K562 (cell line): Measurements from ENCODE around the gene CEP170. TPM values are rescaled to one million over a fixed set of nuclear protein-coding genes. Genes with fewer than 3 reads are reported as not detected.
"Not testable (repeated sequence)": the region's sequence is repeated elsewhere in the genome, so short reads cannot be mapped to it uniquely, and the experiment has no call there.

Experiments
- ATAC-seq: fragments of 200-7000 bp; cut with Tn5 transposase; 3 replicates; pipeline ENCODE4 v1.9.1; 2020; ENCODE audit warnings: moderate library complexity
- BruUV-seq: library from RNA; stranded (reverse); fragments of 400-500 nt; replicated peaks from 2 replicates; lab custom pipeline; 2021; lab: Mats Ljungman, UMichigan
- CTCF ChIA-PET: fragments of 300-600 bp; formaldehyde crosslinking; extraction: SDS; loops from one replicate; lab custom pipeline; 2021; ENCODE audit warnings: low intra/inter-chr PET ratio; lab: Yijun Ruan, JAX
- POLR2A ChIA-PET: fragments of 300-600, 350-650 bp; sonication (Branson Sonifier 250); formaldehyde crosslinking; extraction: SDS; loops from one replicate; lab custom pipeline; 2021; ENCODE audit warnings: antibody characterized with exemption, inconsistent platforms; lab: Yijun Ruan, JAX
- DNase-seq, 4 experiments: peaks; one replicate each; pipeline versions ENCODE4 v3.0.0 to v3.0.0-alpha.2; 2011 to 2018; ENCODE audit warnings: low spot score in 3 of 4, mixed read lengths in 3 of 4; ENCODE audit errors: extremely low read depth in 1 of 4
- FAIRE-seq: peaks from 2 replicates; lab custom pipeline; 2011; peaks lifted over from hg19 to GRCh38; lab: Jason Lieb, UNC
- H2AFZ ChIP-seq: 2 replicates; pipeline ENCODE4 v1.6.0; 2011; ENCODE audit warnings: low read depth, low read length, control low read depth, inconsistent platforms
- H3K27ac ChIP-seq: fragments of 200-600 bp; 3 replicates; pipeline ENCODE4 v1.8.0; 2011; ENCODE audit warnings: low read depth, mild to moderate bottlenecking, control low read depth, inconsistent platforms, low read length, moderate library complexity, mixed read lengths; ENCODE audit errors: extremely low read depth
- H3K27me3 ChIP-seq, 2 experiments: fragments of 300-600 bp in 1 of 2; 2 replicates in 1 of 2; 3 replicates in 1 of 2; pipeline versions ENCODE4 v1.6.0 to v1.8.0; 2011; ENCODE audit warnings: inconsistent platforms in 2 of 2, low read length in 2 of 2, mild to moderate bottlenecking in 1 of 2, mixed read lengths in 1 of 2, moderate library complexity in 1 of 2; ENCODE audit not compliant: control insufficient read depth in 2 of 2, insufficient read depth in 2 of 2
- H3K36me3 ChIP-seq: fragments of 300-600 bp; 3 replicates; pipeline ENCODE4 v1.8.0; 2011; ENCODE audit warnings: mild to moderate bottlenecking, low read length, inconsistent platforms; ENCODE audit not compliant: control insufficient read depth, insufficient read depth
- H3K4me1 ChIP-seq, 2 experiments: fragments of 200-600 bp in 1 of 2; replicated peaks in 1 of 2; 2 replicates in 1 of 2; 3 replicates in 1 of 2; pipeline versions ENCODE4 v1.5.1 to v1.8.0; 2011; ENCODE audit warnings: inconsistent platforms in 2 of 2, low read length in 2 of 2, mild to moderate bottlenecking in 1 of 2, mixed read lengths in 1 of 2, moderate library complexity in 1 of 2; ENCODE audit not compliant: control insufficient read depth in 2 of 2, insufficient read depth in 2 of 2
- H3K4me2 ChIP-seq: 2 replicates; pipeline ENCODE4 v1.6.1; 2011; ENCODE audit warnings: low read length, control low read depth, inconsistent platforms, mixed read lengths; ENCODE audit not compliant: insufficient read depth
- H3K4me3 ChIP-seq: fragments of 200-600 bp; sonication (generic), shearing (Covaris generic); 2 replicates; pipeline ENCODE4 v1.5.1; 2016; ENCODE audit warnings: control low read depth, inconsistent platforms
- H3K79me2 ChIP-seq: fragments of 200-600 bp; 3 replicates; pipeline ENCODE4 v1.8.0; 2011; ENCODE audit warnings: low read length, inconsistent platforms; ENCODE audit not compliant: control insufficient read depth, insufficient read depth
- H3K9ac ChIP-seq, 2 experiments: 2 replicates each; pipeline versions ENCODE4 v1.6.0 to v1.6.1; 2011; ENCODE audit warnings: low read depth in 2 of 2, low read length in 2 of 2, control low read depth in 1 of 2, inconsistent platforms in 1 of 2, mild to moderate bottlenecking in 1 of 2, mixed read lengths in 1 of 2; ENCODE audit not compliant: insufficient read depth in 1 of 2
- H3K9me1 ChIP-seq: one replicate; pipeline ENCODE4 v1.6.0; 2011; ENCODE audit warnings: inconsistent platforms, mild to moderate bottlenecking, low read length, moderate library complexity; ENCODE audit not compliant: control insufficient read depth, insufficient read depth
- H3K9me3 ChIP-seq: replicated peaks from 2 replicates; pipeline ENCODE4 v1.5.1; 2011; ENCODE audit warnings: low read depth, low read length, inconsistent platforms; ENCODE audit not compliant: control insufficient read depth, insufficient read depth
- H4K20me1 ChIP-seq: replicated peaks from 2 replicates; pipeline ENCODE4 v1.6.1; 2011; ENCODE audit warnings: low read length, inconsistent platforms, mixed read lengths; ENCODE audit not compliant: control insufficient read depth, insufficient read depth
- WGBS: fragments of 100-300 bp; shearing (Covaris generic); methylation state at CpG from one replicate; pipeline ENCODE4 v1.1.6; 2016; ENCODE audit warnings: low coverage, mixed read lengths; ENCODE audit not compliant: insufficient coverage; ENCODE audit errors: missing lambda C conversion rate; 5-methylcytosine and 5-hydroxymethylcytosine counted together
- in situ Hi-C: fragments of 300-500 bp; cut with MboI; formaldehyde crosslinking; loops from 4 replicates; pipeline ENCODE4 v1.15.0; 2018; ENCODE audit warnings: inconsistent platforms, mixed read lengths
- intact Hi-C: fragments of 100-400 bp; cut with micrococcal nuclease; formaldehyde crosslinking; loops from 2 replicates; pipeline ENCODE4 v1.14.2; 2022
- polyA plus RNA-seq, 8 experiments: library from polyadenylated mRNA; depleted of rRNA in 4 of 8; stranded (reverse) in 5 of 8; unstranded in 3 of 8; fragments of >200 nt; fragmentation: Nextera tagmentation in 2 of 8; fragmentation: Illumina TruSeq in 1 of 8; extraction: Ambion mirVana in 2 of 8; extraction: Trizol in 1 of 8; gene quantifications; 2 replicates each; pipeline versions ENCODE4 v1.2.1 to v1.2.3, GENCODE V29; 2011 to 2014; ENCODE audit warnings: inconsistent platforms in 1 of 8, missing spikeins in 1 of 8
- total RNA-seq, 7 experiments: library from RNA; depleted of rRNA in 6 of 7; stranded (reverse); fragments of >200 nt in 6 of 7; fragmentation: Illumina TruSeq in 2 of 7; extraction: Trizol in 2 of 7; gene quantifications; 2 replicates each; pipeline versions ENCODE4 v1.2.1 to v1.2.3, GENCODE V29; 2011 to 2021; ENCODE audit warnings: low replicate concordance in 1 of 7

CEP170 gene
- total and polyA plus RNA-seq, 9 of the 15 experiments (the other 6 are each of a cell fraction or from before 2014, with no cell fraction given): 22.6 to 110 (median 68.5) TPM

GRCh38 chr1:243197524-243197923 is 57.6 kb downstream of the CEP170 start:
- POLR2A ChIA-PET, intact Hi-C loops, H3K4me3 ChIP-seq, ATAC-seq, CTCF ChIA-PET, BruUV-seq, DNase-seq, H3K9ac ChIP-seq, H3K4me2 ChIP-seq, in situ Hi-C loops, H3K4me1 ChIP-seq, H3K27me3 ChIP-seq, H3K9me1 ChIP-seq, H3K9me3 ChIP-seq, H3K27ac ChIP-seq, FAIRE-seq, H3K79me2 ChIP-seq, H2AFZ ChIP-seq, H4K20me1 ChIP-seq: not testable (repeated sequence)
- H3K36me3 ChIP-seq: peaks cover 24% of the 10 kb centered on the region; the same call in 2 of the 3 replicates
- WGBS: 84% methylated on average over 3 of the region's 6 CpGs

GRCh38 chr1:243193330-243193729 is 61.8 kb downstream of the CEP170 start:
- CTCF ChIA-PET, H3K9me1 ChIP-seq, H4K20me1 ChIP-seq, H3K9ac ChIP-seq, POLR2A ChIA-PET, intact Hi-C loops, H2AFZ ChIP-seq, ATAC-seq, H3K9me3 ChIP-seq, BruUV-seq, H3K4me3 ChIP-seq, H3K79me2 ChIP-seq, H3K4me1 ChIP-seq, DNase-seq, H3K4me2 ChIP-seq, H3K27me3 ChIP-seq, H3K27ac ChIP-seq, in situ Hi-C loops: not testable (repeated sequence)
- FAIRE-seq: peak; percentile 62
- WGBS: 93% methylated on average over 1 of the region's 2 CpGs
- H3K36me3 ChIP-seq: peaks cover 32% of the 10 kb centered on the region; the same call in 1 of the 3 replicates

GRCh38 chr1:243186201-243186995 is 68.7 kb downstream of the CEP170 start:
- H3K9ac ChIP-seq, H3K79me2 ChIP-seq, DNase-seq, H3K4me3 ChIP-seq, ATAC-seq, H3K4me1 ChIP-seq, CTCF ChIA-PET, POLR2A ChIA-PET, H3K27me3 ChIP-seq, H3K9me1 ChIP-seq, H3K27ac ChIP-seq, in situ Hi-C loops, H4K20me1 ChIP-seq, FAIRE-seq, BruUV-seq, intact Hi-C loops, H2AFZ ChIP-seq, H3K9me3 ChIP-seq, H3K4me2 ChIP-seq: not testable (repeated sequence)
- H3K36me3 ChIP-seq: peaks cover 36% of the 10 kb centered on the region; the same call in 2 of the 3 replicates
- 95% methylated on average over 8 of the region's 8 CpGs for WGBS
